ENCODE measurements around the gene CLEC4C. TPM values are rescaled to one million over a fixed set of nuclear protein-coding genes. Genes with fewer than 3 reads are reported as not detected.
A peak's percentile ranks its signal among the peaks of the same experiment; 100 is the strongest.

CLEC4C gene
- total RNA-seq, 1 experiment from 2014 or later: not detected

DNA sequence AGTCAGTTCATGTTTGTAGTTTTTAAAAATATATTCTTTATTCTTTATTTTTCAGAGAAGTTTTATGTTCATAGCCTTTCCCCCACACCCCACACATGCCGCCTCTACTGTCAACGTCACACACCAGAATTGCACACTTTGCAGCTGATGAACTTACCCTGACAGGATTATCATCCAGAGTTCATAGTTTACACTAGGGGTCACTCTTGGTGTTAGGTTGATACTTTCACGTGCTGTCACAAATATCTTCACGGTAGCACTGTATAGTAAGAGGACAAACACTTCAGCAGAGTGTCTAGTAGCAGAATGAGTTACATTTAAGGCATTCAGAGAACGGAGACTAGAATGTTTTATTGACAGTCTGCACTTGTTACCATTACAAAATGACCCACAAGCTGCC lies 30.8 kb downstream of the CLEC4C start:
- no peak for DNase-seq
- H3K9ac ChIP-seq (ENCODE audit: low read length): no peak overlapping the region

DNA sequence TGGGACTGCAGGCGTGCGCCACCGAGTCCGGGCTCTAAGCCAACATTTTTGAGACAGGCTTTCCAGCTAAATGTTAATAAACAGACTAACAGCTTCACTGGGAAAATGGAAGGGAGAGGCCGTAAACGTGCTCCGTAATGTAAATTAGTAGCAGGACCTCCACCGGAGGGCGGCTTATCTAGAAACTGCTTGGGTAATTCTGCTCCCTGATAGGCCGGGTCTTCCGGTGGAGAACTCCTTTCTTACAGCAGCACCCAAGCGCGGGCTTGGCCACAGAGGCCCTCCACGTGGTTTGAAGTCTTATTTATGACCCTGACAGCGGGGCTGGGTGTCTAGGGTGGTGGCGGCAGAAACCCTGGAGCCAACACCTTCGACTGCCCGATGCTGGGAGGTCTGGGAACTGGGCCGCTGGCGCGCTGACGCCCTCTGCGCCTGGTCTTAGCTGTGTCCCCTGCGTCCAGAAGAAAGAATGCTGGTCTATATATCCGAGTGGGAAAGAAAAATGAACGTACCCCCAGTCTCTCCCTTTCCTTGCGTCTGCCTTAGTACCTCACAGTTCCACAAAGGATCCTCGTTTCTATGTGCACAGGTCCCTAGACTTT lies 34.2 kb downstream of the CLEC4C start:
- no TSS peak for BruUV-seq (replicated peaks)
- intact Hi-C loops (cut with micrococcal nuclease): no loop called here
- no peaks in the 10 kb centered on the region for H4K20me1 ChIP-seq (ENCODE audit: low read length)
- TF ChIP-seq EZH2 (IDR thresholded peaks at IDR 0.05; ENCODE audit: low read length, unreplicated experiment) (no peak), EZH2phosphoT487 (IDR thresholded peaks at IDR 0.05; ENCODE audit: borderline replicate concordance, low read length) (no peak)
- TF ChIP-seq, protein P1, sequence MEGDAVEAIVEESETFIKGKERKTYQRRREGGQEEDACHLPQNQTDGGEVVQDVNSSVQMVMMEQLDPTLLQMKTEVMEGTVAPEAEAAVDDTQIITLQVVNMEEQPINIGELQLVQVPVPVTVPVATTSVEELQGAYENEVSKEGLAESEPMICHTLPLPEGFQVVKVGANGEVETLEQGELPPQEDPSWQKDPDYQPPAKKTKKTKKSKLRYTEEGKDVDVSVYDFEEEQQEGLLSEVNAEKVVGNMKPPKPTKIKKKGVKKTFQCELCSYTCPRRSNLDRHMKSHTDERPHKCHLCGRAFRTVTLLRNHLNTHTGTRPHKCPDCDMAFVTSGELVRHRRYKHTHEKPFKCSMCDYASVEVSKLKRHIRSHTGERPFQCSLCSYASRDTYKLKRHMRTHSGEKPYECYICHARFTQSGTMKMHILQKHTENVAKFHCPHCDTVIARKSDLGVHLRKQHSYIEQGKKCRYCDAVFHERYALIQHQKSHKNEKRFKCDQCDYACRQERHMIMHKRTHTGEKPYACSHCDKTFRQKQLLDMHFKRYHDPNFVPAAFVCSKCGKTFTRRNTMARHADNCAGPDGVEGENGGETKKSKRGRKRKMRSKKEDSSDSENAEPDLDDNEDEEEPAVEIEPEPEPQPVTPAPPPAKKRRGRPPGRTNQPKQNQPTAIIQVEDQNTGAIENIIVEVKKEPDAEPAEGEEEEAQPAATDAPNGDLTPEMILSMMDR (conservative IDR thresholded peaks at IDR 0.05; ENCODE audit: low read depth, low read length): no peak
- H3K9me3 ChIP-seq (ENCODE audit: low read length): no peaks in the 10 kb centered on the region
- H3K27me3 ChIP-seq (ENCODE audit: low read length): peaks cover 16% of the 10 kb centered on the region
- H3K4me2 ChIP-seq (ENCODE audit: low read length): no peak overlapping the region
- POLR2A ChIA-PET (ENCODE audit: unreplicated experiment): no interaction called here
- H3K9me2 ChIP-seq (replicated peaks; ENCODE audit: low read length): no peaks in the 10 kb centered on the region
- H3K4me3 ChIP-seq (ENCODE audit: low read length): no peak overlapping the region
- no peaks in the 10 kb centered on the region for H3K4me1 ChIP-seq (ENCODE audit: insufficient read depth, low read length)
- no peak for ATAC-seq
- H3F3A ChIP-seq (ENCODE audit: low read length, unreplicated experiment): no peaks in the 10 kb centered on the region
- no peak overlapping the region for H2AFZ ChIP-seq (ENCODE audit: low read length)
- CTCF ChIA-PET: no interaction called here
- no peak overlapping the region for H3K9ac ChIP-seq (ENCODE audit: low read length)
- no peak for DNase-seq
- no peaks in the 10 kb centered on the region for H3K36me3 ChIP-seq (ENCODE audit: low read depth, low read length)
- no peaks in the 10 kb centered on the region for H3K79me2 ChIP-seq (ENCODE audit: low read length)
- no peak overlapping the region for H3K27ac ChIP-seq (ENCODE audit: low read length)

More for the DNA sequence above, 30.8 kb downstream of the CLEC4C start:
- intact Hi-C loops (cut with micrococcal nuclease): no loop called here
- Histone ChIP-seq H3K4me3 (ENCODE audit: low read length) (no peak overlapping the region), H3K4me2 (ENCODE audit: low read length) (no peak overlapping the region), H3K27ac (ENCODE audit: low read length) (no peak overlapping the region), H3F3A (ENCODE audit: low read length, unreplicated experiment) (no peaks in the 10 kb centered on the region), H3K27me3 (ENCODE audit: low read length) (peaks cover 2% of the 10 kb centered on the region; the same call in 1 of the 2 replicates), H3K36me3 (ENCODE audit: low read depth, low read length) (no peaks in the 10 kb centered on the region), H3K79me2 (ENCODE audit: low read length) (no peaks in the 10 kb centered on the region), H3K9me3 (ENCODE audit: low read length) (no peaks in the 10 kb centered on the region), H4K20me1 (ENCODE audit: low read length) (no peaks in the 10 kb centered on the region), H2AFZ (ENCODE audit: low read length) (no peak overlapping the region), H3K4me1 (ENCODE audit: insufficient read depth, low read length) (no peaks in the 10 kb centered on the region), H3K9me2 (replicated peaks; ENCODE audit: low read length) (no peaks in the 10 kb centered on the region)
- no TSS peak for BruUV-seq (replicated peaks)
- ChIA-PET POLR2A (ENCODE audit: unreplicated experiment) (no interaction called here), CTCF (no interaction called here)
- ATAC-seq: no peak
- TF ChIP-seq EZH2phosphoT487 (IDR thresholded peaks at IDR 0.05; ENCODE audit: borderline replicate concordance, low read length): no peak
- TF ChIP-seq EZH2 (IDR thresholded peaks at IDR 0.05; ENCODE audit: low read length, unreplicated experiment): no peak
- TF ChIP-seq, protein P1 (conservative IDR thresholded peaks at IDR 0.05; ENCODE audit: low read depth, low read length): 0 out of 2 replicates have a peak, but pooled peaks have one; percentile 18

DNA sequence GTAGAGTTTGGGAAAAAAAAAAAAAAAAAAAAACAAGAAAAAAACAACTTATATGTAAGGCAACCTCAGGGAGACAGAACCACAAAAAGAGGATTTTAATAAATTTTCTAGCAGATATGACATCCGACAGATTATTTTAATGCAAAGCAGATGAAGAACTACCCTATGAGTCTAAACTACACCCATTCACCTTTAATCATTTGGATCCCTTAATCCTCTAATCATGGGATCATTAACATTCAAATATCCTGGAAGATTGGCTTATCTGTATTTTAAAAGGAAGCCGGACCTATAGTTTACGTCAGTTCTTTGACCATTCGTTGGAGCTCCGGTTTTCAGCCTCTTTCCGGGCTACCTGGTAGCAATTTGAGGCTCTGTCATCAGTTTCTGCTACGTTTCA lies 36.0 kb downstream of the CLEC4C start, which contains the start of gene DPPA3:
DPPA3 (plus strand) TSS at position 301 of the 400 bp plus-strand sequence. CDS start 138 bp downstream, outside the sequence.
- Histone ChIP-seq H3K4me1 (ENCODE audit: insufficient read depth, low read length) (no peaks in the 10 kb centered on the region), H2AFZ (ENCODE audit: low read length) (no peak within 1 kb of the TSS), H3K9ac (ENCODE audit: low read length) (no peak within 1 kb of the TSS), H3K9me2 (replicated peaks; ENCODE audit: low read length) (no peaks in the 10 kb centered on the region), H3K79me2 (ENCODE audit: low read length) (no peaks in the 10 kb centered on the region), H3K4me2 (ENCODE audit: low read length) (no peak within 1 kb of the TSS), H3K36me3 (ENCODE audit: low read depth, low read length) (no peaks in the 10 kb centered on the region), H3K27ac (ENCODE audit: low read length) (no peak within 1 kb of the TSS), H3K27me3 (ENCODE audit: low read length) (peaks cover 16% of the 10 kb centered on the region), H3K9me3 (ENCODE audit: low read length) (no peaks in the 10 kb centered on the region), H3F3A (ENCODE audit: low read length, unreplicated experiment) (no peaks in the 10 kb centered on the region), H3K4me3 (ENCODE audit: low read length) (no peak within 1 kb of the TSS), H4K20me1 (ENCODE audit: low read length) (no peaks in the 10 kb centered on the region)
- no peak for ATAC-seq
- intact Hi-C loops (cut with micrococcal nuclease): no loop called here
- TF ChIP-seq EZH2phosphoT487 (IDR thresholded peaks at IDR 0.05; ENCODE audit: borderline replicate concordance, low read length): no peak
- TF ChIP-seq, protein P1 (conservative IDR thresholded peaks at IDR 0.05; ENCODE audit: low read depth, low read length): no peak
- TF ChIP-seq EZH2 (IDR thresholded peaks at IDR 0.05; ENCODE audit: low read length, unreplicated experiment): no peak
- no TSS peak for BruUV-seq (replicated peaks)
- no peak for DNase-seq
- CTCF ChIA-PET: no interaction called here
- POLR2A ChIA-PET (ENCODE audit: unreplicated experiment): no interaction called here

Measured in PC-3 (cell line).